HG03460 (cell line): Measurements from ENCODE around the gene SIAH2.

Experiments
- ATAC-seq: cut with Tn5 transposase; IDR thresholded peaks from one replicate; pipeline ENCODE4 v1.9.1; 2021; ENCODE audit not compliant: unreplicated experiment

The SIAH2 gene

DNA sequence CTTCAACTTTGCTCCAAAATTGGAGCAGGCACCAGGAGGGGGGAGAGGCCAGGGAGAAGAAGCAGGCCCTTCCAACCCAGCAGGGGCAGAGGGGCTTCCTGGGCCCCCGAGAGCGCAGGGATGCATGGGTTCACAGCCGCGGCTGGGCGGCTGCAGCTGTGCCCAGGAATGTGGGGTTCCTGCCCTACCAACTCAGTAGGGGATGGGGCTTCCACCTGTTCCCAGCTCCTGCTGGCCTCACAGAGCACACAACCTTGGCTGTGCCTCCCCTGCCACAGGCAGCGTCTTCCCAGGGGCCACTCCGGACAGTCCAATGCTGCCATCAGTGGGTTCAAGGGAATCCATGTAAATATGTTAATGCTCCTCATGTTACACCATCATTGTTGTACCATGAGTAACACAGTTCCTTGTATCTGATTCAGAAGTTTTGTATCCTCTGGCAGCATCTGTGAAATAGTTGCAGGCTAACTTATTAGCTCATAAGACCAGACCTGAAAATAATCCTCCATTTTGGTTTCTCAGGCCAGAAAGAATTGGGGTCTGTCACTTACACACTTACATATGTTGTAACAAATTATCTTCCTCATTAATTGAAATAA, 12.1 kb upstream of the SIAH2 start:
- ATAC-seq, result no peak

DNA sequence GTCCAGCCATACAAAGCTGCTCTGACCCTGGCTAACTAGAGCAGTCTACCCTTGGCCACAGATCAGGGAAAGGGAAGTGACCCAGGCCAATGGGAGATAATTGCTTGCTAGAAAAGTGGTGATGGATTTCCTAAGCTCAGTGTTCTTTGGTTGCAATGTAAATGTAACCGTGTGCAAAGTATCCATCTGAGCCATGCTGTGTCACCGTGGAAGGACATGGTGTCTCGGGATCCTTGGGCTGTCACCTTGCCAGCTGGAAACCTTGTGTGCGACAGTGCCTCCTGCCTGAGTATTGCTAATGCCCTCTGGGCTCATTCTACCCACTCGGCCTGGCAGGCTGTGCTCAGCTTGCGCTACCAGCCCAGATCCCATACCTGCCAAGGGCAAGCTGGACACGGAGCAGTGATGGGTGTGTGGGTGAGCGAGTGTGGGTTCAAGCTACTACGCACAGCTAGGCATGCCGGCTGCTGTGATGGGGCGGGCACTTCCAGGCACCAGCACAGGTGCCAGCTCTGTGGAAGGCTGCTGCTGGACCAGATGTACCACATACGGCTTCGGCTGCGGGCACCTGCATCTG, 10.7 kb upstream of the SIAH2 start:
- no peak for ATAC-seq

DNA sequence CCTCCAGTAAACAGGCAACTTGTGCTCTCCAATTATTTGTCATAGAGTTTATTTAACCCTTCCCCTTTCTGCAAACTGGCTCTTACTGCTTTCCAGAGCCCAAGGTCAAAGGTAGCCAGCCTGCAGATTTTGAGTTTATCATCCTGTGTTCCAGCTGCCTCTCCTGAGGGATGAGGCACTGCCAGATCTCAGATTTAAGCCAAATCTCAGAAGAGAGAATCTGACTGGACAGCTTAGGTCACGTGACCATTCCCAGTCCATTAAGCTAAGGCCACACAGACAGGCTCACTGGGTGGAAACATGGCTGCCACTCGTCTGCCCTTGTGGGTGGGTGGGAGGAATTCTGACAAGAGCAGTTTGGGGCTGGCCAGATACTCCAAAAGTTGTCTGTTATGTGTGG, 8.6 kb upstream of the SIAH2 start:
- no peak for ATAC-seq

DNA sequence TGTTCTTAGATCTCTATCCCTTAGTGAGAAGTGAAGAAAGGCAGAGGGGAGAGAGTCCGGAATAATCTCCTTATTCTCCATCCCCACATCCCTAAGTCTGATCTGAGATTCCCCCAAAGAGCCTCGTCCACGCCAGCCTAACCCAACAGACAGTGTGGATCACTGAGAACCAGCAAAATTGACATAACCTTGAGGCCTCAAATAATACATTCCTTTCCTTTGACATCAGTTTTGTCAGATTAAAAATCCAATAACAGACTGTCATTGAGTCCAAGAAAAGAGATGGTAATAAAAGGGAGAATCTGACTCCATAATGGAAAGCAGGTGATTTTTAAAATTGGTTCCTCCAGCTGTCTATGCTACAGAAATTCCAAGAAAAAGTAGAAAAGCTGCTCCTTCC, 7.7 kb upstream of the SIAH2 start:
- ATAC-seq, result no peak

DNA sequence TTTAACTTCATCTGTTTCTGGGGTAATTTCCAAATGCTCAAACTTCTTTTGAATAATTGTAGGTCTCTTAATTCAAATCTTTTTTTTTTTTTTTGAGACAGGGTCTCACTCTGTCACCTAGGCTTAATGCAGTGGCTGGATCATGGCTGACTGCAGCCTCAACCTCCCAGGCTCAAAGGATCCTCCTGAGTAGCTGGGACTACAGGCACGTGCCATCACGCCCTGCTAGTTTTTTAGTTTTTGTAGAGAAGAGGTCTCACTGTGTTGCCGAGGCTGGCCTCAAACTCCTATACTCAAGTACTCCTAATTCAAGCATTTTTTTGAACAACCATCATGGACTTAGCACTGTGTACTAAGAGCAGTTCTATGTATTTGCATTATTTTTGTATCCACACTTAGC, 3.8 kb upstream of the SIAH2 start:
- no peak for ATAC-seq

DNA sequence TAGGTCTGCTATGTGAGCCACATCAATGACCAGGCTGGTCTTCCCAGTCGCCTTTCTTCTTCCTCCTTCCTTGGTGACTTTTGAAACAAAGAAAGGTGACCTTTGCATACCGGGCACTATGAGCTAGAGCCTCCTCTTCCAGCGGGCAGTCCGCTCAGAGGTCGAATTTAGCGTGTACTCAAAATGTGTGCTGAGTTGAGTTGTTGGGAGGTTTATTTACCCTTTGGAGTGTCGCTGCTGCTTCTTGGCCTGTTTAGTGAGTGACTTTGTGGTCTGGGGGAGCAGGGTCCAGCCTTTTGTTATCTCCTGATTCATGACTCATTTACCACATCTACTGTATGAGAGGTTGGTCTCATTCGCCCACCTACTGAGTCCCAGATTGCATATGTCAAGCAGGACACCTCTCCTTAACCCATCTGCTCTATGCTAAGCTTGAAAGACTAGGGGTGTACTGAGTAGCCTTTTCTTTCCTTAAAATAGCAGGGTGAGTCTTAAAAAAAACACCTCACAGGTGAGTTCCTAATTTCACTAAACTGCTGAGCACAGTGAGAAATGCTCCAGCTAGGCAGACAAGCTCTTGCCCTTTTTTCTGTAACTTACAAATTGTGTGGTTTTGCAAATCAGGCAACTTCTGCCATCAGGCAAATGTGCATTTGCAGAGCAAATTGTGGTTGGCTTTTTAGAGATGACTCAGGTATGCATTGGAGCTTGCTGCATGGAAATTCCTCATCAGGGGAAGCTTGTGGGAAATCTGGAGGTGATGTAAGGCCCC, 3.2 kb upstream of the SIAH2 start:
- ATAC-seq, result no peak

DNA sequence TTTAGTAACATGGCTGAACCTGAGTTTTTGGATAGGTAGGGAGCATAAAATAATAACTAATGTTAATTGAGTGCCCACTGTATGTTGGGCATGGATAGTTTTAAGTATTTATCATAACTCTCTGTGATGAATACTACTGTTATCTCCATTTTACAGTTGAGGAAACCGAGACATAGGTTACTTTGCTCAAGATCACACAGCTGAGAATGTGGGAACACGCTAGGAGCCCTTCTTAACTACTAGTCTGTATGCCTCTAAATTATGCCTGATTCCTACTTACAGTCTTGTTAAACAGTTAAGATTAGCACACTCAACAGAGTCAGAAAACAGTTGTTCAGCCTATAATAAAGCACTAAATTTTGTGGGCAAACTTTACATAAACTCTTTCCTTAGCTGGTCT, 2.0 kb upstream of the SIAH2 start:
- no peak for ATAC-seq

DNA sequence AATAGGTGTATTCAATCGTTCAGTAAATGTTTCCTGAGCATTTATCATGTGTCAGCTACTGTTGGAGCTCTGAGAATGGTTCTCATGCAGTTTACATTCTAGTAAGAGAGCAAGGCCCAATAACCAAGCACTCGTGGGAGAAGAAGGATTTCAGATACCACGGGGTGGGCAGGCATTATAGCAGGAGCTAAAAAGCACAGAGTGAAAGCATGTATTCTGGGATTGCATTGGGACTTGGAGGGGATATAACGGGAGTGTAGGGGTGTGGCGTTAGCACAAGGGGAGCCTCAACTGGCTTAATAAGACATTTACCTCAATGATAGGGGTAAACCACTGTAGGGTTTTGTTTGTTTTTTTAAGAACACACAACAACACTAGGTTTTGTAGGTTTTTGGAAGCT, 1.6 kb upstream of the SIAH2 start:
- ATAC-seq, result no peak

DNA sequence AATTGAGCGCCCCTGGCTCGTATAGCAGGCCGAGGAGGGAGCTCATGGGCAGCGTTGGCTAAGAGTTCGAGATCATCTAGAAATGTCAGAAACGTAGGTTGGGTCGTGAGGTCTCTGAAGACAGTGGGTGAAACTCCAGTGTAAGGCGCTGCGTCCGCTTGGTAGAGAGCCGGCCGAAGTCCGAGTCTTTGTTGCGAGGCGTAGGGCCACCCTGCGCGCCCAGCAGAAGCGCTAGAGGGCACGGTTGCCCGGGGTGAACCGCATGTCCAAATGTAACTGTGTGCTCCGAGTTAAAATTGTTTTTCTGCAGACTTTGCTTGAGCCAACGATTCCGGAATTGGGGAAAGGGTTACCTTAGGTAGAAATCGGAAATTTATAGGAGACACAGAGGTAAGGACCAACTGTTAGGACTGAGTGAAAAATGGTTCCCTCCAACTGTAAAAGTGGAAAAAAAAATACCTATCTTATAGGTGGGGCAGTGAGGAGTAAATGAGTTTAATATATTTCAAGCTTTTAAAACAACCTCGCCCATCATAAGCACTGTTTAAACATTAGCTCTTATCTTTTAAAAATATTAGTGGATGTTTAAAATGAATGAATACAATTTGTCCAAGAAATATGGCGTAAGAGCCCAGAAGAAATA, 993 bp upstream of the SIAH2 start:
- ATAC-seq, result peak; percentile 16

DNA sequence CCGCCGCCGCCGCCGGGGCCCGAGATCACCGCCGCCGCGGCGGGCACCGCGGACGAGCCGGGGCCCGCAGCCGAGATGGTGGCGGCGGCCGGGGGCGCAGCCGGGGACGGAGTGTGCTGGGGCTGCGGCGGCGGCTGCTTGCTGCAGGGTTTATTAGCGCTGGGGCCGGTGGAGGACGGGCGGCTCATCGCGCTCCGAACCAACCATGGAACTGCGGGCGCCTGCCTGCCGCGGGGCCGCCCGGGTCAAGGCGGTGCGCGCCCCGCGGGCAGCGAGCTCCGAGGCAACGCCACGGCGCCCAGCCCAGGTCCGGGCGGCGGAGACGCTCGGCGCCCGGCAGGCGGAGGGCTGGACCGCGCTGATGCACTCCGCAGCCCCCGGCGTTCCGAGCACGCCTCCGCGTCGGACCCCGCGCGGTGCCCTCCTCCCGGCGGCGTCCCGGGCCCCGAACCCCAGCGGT, 277 bp downstream of the SIAH2 start:
- peak; percentile 1 for ATAC-seq

DNA sequence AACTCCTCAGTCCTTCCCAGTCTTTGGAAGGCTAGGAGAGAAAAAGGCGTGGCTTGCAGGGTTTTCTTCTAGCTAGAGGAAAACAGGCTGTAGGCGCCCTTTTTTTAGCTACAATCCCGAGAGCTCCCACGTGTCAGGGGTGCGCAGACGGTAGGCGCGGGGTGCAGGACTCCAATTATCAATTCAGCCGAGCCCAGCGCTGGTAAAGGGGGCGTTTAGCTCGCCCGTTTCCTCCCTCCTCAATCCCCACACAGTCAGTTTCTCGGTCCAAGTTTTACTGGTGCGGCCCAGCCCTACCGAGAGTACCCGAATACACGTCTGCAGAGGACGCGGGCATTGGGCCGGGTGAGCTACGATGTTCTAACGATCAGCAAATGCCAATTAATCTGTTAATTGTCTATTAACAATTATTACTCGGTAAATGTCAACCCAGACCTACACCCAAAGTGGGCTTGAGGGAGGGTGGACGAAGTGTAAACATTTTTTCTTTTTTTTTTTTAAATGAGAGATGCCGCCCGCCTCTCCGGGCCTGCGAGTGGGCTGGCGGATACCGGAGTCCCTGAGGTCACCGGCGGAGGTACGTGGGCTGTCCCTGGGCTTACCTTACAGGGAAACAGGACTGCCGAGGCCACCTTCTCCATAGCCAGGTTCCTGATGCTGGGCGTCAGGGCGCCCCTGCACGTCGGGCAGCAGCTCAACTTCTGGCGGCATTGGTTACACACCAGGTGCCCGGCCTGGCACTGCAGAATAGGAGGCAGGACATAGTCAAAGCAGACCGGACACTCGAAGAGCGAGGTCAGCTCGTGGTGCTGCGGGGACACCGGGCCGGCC, 923 bp downstream of the SIAH2 start:
- no peak for ATAC-seq

DNA sequence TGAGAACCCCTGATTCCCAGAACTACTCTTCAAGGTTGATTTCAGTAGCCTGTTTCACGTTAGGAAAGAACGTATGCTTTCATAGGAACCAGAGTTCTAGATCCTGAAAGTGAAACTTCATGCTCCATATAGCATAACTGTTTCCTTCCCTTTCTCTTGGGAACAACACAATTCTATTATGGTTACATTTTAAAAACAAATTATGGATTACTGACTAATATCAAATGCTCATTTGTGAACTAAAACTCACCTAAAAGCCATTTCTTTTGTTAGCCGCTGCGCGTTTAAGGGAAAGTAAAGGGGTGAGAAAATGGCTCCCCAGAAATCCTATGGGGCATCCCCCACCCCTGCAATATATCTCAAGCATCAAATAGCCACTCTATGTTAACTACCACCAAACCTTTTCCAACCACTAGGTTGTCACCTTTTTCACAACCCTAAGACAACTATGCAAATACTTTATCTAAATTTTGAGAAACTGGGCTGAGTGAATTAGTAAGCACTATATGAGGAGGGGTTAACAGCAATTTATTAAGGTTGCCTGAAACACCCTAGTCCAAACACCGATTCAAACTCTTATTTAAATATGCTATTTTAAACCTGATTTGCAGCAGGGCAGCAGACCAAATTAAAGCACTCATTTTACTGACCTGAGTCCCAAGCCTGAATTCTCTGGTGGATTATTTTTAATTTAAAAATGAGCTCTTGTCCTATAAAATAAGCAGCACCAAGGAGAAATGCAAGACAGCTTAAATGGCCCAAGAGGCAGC, 2.4 kb downstream of the SIAH2 start:
- ATAC-seq, result peak; percentile 18

DNA sequence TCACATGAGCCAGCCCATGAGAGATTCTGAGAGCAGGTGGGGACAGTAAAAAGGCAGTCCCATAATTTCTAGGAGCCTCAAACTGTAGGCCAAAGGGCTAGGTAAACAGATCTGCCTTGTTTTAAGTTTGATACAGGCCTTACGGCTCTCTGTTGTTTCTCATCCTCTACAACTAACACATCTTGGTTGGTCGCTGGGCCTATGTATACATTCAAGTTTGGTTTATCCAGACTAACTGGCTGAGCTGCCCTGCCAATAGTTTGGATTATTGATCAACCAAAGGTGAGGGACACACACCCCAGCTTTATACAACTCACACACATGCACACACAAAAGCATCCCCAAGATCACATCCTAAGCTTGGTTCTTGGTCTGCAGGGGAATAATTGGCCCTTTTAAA, 3.0 kb downstream of the SIAH2 start:
- ATAC-seq, result no peak

DNA sequence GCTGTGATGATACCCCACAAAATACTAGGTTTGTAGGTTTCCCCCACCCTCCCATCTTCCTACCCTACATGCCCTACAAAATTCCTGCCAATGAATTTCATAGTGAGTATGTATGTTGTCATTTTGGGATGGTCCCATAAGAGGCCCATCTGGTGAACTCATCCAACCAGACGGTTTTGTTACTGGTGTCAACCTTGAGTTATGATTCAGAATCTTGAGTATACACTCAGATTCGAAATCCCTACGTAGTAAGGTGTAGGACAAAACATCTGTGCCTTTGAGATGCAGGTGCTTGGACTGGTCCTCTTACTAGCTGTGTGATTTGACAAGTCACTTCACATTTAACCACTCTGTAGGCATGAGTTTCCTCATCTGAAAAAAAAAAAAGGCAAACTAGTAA, 3.6 kb downstream of the SIAH2 start:
- ATAC-seq, result no peak

DNA sequence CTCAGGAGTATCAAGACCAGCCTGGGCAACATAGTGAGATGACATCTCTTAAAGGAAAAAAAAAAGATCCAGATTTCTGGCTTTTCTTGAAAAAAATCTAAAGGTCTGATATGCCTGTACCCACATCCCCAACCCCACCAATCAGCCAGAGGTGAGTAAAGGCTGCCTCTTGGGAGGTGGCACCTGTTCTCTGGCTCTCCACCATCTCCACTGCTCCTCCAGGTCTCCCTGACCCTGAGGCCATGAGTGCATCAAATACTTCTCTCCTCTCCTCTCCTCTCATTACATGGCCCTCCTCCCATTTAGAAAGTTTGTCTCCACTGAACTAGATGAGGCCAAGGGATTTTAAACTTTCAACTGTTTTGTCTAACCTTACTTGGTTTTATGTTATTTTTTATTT, 5.2 kb downstream of the SIAH2 start:
- ATAC-seq, result no peak

DNA sequence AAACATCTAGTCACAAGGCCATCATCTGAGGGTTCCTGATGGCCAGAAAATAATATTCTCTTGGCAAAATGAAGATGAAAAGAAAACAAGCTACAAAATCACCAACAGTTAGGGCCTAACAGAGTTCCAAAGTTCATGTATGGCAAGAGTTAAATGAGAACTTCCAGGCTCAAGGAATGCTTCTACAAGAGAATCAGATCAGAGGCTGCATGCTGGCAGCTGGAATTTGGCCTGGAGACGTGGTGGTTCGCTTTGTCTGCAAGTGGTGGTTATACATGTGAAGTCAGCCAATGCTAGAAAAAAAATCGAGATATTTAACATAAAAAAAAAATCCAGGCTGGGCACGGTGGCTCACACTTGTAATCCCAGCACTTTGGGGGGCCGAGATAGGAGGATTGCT, 5.6 kb downstream of the SIAH2 start:
- no peak for ATAC-seq

DNA sequence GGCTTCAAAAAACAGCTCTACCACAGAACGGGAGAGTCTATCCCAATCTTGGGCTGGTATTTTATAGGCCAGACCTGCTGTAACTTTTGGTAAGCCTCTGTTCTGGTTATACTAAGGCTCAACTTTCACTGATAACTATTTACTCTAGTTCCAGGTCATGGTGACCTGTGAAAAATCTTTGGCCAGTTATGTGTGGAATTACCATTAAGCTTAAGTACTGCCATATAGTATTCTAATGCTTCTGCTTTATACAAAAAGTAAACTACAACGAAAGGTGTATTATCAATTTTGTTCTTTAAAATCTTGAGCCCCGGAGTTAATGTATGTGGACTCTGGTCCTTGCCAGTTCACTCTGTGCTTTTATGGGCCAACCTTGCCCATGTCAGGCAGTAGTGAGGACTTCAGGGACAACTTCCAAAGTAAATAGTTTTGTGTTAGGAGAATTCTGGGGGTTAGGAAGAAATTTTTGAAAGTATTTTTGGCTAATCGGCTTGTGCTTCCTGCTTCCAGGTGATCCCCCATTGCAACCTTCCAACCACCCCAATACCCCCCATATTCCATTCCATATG, 6.4 kb downstream of the SIAH2 start:
- ATAC-seq, result no peak

DNA sequence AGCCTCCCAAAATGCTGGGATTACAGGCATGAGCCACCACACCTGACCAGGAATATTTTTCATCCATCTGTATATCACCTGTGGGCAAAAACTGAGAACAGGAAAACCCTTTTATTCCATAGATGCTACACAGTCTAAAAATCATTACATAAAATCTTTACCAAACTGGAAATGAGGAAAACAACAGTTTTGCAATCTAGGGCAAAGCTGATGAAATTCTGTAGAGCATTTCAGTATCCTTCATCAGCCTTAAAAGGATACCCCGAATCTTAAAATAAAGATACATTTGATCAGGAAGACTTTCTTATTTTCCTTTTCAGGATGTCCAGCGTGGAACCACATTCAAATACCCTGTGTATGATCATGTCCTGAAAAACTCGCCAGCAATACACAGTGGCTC, 7.1 kb downstream of the SIAH2 start:
- no peak for ATAC-seq

DNA sequence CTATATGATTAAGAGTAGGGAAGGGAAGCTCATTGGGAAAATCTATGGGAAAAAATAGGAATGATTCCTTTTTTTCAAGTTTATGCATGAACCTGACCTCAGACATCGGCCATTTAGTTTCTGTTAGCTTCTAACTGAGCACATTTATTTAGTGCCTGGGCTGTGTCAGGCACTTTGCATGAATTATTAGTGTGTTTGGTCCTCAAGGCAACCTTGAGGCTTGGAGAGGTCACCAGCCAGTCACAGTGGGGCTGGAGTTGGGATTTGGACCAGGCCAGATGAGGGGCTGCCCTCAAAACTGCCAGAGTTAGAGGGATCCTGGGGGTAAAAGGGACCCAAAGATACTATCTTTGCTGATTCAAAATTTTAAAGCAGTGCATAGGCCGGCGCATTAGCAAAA, 8.1 kb downstream of the SIAH2 start:
- no peak for ATAC-seq

DNA sequence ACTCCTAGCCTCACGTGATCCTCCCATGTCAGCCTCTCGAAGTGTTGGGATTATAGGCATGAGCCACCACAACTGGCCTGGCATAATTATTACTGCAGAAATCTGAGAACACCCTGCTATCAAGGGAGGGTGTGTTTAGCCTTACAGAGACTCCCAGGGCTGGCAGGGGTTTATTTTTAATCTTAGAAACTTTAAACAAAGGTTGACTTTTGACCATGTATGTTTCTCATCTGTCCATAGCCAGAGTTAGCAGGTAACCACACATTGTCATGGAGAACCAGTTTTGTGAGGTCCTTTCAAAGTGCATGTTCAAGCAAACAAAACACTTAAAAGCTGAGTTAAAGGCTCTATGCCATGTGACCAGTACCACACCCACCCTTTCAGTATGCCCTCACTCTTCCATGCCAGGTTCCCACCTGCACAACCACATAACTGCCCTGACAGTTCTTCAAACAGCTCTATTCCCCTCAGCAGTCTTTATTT, 11.1 kb downstream of the SIAH2 start:
- ATAC-seq, result no peak
